GM10847 (cell line): ENCODE measurements around the gene CBFB.

Experiments
- POLR2A ChIP-seq: IDR thresholded peaks from 2 replicates; pipeline ENCODE4 v1.6.1; 2011; ENCODE audit not compliant: insufficient read length; ENCODE audit errors: extremely low read depth

The CBFB gene

DNA sequence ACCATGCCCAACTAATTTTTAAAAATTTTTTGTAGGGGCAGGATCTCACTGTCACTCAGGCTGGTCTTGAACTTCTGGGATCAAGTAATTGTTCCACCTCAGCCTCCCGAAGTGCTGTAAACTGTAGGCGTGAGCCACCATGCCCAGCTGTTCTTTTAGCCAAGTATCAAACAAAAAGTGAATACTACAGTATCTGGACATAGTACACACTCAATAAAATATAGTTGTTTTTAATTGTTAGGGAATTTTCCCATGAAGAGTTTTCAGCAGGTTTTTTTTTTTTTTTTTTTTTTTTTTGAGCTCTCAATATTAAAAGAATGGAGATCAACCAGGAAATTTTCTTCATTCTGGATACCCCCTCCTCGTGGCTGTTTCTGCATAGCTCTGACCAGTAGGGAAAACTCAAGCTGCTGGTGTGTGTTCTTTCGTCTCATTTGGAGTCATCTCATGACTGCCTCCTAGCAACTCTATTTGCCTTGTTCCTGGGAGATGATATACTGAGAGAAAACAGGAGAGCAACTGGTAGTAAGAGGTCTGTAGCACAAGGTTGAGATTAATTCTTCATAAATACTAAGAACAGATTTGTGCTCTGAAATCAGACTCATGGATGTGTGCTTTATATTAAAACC, 64.3 kb downstream of the CBFB start:
- no peak for TF ChIP-seq POLR2A

- TF ChIP-seq POLR2A: no peak
Measured at GRCh38 chr16:67098599-67098998, 69.7 kb downstream of the CBFB start.

DNA sequence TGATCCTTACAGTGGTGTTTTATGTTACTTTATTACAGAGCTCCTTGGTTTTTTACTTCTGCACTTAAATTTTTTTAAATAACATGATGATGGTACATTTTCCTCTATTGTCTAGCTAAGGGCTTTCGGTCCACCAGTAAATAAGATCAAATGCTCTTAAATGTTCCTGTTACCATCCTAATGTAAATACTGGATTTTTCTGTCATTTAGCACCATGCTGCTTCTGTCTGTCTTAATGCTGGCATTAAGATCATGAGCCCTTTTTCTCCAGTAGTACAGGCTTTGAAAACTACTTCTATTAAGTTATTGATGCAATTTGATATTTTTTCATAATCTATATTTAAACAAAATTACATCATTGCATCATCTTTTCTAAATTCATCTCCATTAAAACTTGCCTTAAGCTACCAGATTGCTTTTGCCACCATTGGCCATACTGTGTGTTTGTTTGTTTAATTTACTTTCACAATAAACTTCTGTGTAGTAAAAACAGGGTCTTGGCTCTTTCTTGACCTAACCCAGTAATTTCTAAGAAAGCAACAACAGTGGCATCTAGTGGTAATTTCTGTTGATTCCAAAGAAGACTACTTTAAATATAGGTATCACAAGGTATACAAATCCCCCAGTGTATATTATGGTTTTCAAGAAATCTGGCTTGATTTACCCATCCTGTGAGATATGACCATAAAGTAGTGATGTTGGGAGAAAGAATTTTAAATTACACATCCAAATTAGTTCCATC, 71.8 kb downstream of the CBFB start:
- no peak for TF ChIP-seq POLR2A

DNA sequence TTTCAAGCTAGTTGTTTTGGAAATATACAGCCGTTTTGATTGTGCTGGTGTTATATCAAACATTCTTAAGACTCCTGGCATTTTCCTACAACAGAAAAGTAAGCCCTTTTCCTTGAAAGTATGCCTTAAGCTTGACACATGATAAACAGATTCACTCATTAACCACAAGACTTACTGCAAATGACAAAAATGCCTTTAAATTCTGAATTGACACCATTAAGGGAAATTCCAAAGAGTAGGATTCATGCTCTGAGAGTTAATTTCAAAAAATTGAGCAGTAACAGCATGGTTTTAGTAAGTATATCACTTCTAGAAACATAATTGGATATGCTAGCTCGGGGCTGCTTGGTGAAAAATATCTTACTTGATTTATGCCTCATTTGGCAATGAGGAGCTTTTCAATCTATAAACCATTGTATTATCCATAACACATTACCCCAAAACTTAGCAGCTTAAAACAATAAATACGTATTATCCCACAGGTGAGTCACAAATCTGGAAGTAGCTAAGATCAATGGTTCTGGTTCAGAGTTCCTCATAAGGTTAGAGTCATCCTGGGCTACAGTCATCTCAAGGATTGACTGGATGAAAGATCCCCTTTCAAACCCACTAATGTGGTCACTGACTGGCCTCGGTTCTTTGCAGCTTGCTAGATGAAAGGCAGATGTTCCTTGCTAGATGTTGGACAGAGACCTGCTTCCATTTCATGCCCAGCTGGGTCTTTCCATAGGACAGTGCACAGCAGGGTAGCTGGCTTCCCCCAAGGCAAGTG, 72.5 kb downstream of the CBFB start:
- TF ChIP-seq POLR2A: no peak

- no peak for TF ChIP-seq POLR2A
Measured at GRCh38 chr16:67104061-67104460, 75.1 kb downstream of the CBFB start.

GRCh38 chr16:67104845-67105244, 75.9 kb downstream of the CBFB start:
- TF ChIP-seq POLR2A: no peak

DNA sequence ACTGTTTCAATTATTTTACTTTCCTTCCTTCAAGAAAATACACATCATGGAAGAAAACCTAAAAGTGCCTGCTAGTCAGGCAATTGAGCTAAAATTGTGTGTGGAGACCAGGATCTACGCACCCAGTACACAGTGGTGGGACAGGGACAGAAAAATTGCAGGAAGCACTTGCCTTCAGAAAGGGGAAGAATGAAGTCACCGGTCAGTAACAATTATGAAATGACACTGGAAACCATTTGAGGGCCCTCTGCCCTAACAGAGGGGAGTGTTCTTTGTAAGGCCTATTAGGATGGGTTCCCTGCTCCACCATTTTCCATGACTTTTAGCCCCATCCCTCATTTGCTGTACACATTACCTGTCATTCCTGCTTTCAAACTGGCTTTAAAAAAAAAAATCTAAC, 76.3 kb downstream of the CBFB start:
- no peak for TF ChIP-seq POLR2A

DNA sequence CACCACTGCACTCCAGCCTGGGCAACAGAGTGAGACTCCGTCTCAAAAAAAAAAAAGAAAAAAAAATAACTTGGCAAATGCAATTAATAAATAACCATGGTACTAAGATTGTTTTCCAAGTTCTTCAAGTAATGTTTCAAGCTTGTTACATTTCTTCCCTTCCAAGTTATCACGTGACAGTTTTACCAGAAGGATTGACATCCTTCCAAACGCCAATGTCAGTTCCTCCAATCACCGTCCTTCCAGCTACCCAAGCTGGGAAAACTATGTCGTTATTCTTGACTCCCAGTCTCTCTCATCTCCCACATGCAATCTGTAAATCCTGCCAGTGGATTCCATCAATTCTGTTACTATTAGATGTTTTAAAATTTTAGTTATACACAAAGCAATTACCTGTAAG, 76.9 kb downstream of the CBFB start:
- no peak for TF ChIP-seq POLR2A

DNA sequence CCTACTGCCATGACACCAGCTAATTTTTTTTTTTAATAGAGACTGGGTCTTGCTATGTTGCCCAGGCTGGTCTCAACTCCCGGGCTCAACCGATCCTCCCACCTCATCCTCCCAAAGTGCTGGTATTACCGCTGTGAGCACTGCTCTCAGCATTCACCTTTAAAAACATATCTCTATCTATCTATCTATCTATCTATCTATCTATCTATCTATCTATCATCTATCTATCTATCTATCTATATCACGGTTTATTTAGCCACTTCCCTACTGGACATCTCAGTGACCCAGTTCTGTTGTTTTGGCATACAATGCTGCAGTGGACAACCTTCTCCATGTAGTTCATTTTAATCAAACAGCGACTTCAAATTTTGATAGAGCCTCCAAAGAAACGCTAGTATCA, 79.5 kb downstream of the CBFB start:
- no peak for TF ChIP-seq POLR2A

GRCh38 chr16:67108931-67109406, 80.0 kb downstream of the CBFB start:
- no peak for TF ChIP-seq POLR2A

- peak; percentile 88 for TF ChIP-seq POLR2A
Measured at GRCh38 chr16:67109407-67110135, 80.6 kb downstream of the CBFB start, which contains the start of gene PHAF1. TSS of gene PHAF1 (plus strand) at chr16:67109941. CDS start at chr16:67110176, 235 bp downstream.

DNA sequence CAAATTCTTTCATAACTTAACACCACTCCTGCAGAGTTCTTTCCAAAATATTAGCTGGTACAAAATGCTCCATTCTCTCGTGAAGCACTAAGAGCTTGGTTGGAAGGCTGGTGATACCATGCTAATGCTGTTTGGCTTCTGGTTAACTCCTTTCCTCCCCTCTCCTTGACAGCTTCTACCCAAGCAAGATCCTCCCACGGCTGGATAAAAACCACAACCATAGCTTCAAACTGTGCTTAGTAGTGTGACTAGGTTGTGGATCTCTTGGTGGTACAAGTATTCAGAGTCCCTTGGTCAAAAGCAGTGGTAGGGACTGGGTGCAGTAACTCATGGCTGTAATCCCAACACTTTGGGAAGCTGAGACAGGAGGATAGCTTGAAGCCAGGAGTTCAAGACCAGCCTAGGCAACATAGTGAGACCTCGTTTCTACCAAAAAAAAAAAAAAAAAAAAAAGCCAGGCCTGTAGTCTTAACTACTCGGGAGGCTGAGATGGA, 83.0 kb downstream of the CBFB start:
- no peak for TF ChIP-seq POLR2A

DNA sequence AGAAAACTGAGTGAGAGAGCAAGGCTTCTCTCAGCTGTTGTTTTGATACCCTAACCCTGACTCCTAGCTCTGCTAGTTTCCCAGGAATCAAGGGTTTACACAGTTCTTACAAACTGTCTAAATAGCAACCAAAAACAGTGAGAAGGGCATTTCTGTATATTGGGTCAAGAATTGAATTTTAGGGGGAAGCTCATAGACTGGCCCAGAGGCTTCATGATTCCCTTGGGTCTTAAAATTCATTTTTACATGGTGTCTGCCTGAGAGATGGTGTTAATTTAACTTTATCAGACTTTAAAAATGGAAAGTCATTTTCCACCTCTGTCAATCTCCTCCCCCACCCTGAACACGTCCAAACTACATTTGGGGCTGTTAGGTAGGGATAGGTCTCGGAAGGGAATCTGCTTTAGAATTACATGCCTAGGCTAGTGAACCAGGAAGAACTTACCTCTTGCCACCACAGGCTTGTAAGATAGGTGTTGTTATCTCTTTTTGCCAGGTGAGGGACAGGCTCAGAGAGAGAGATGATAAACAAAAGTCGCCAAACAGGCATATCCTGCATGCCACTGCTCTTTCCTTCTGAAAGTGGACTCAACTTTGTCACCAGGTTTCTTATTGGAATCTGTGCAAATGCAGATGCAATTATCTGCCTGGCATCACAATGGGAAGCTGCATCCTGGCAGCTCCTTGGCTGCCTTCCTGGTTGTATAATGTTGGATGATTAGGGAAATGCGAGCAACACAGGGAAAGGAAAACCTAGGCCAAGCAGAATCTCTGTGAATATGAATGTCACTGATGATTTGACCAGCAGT, 83.8 kb downstream of the CBFB start:
- TF ChIP-seq POLR2A: no peak

- TF ChIP-seq POLR2A: no peak
Measured at GRCh38 chr16:67114793-67115192, 85.8 kb downstream of the CBFB start.
